Body of pancreas (tissue), 4 donors: Measurements from ENCODE around the gene TRERF1.

ENCODE experiments used
- CTCF ChIP-seq, 7 experiments: fragments of 450-650 bp in 4 of 7; fragments of 200-600 bp in 3 of 7; sonication (generic) in 3 of 7; IDR thresholded peaks; one replicate each; pipeline ENCODE4 v1.5.1; 2016 to 2019; ENCODE audit warnings: antibody characterized with exemption in 7 of 7
- POLR2A ChIP-seq, 3 donors: fragments of 450-650 bp; IDR thresholded peaks; one replicate each; pipeline ENCODE4 v1.6.1; 2016; ENCODE audit warnings: antibody characterized with exemption in 3 of 3, mild to moderate bottlenecking in 2 of 3

GRCh38 chr6:42347456-42347855 lies 104.3 kb downstream of the TRERF1 start:
- TF ChIP-seq CTCF (IDR thresholded peaks at IDR 0.05) (no peak), POLR2A (IDR thresholded peaks at IDR 0.05) (no peak)
